Measurements from ENCODE around the gene RPS6KA2.
A peak's percentile ranks its signal among the peaks of the same experiment; 100 is the strongest.
"Not testable (repeated sequence)": the region's sequence is repeated elsewhere in the genome, so short reads cannot be mapped to it uniquely, and the experiment has no call there.

The RPS6KA2 gene

DNA sequence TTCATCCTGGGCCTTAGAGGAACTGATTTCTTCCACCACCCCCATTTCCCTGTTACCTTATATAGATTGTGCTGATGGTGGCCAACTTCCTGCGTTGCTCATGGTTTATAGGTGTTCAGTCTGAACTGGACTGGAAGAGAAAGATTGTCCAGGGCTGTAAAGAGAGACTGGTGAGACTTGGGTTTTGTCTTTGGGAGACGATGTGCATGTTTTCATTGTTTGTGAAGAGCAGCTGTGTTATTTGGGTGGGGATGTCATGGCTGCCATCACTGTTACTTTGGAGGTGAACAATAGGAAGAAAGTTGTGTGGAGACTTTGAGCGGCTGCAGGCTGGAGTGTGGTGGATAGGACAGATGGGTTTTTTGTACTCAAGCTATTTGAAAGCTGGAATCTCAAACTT is 228.7 kb downstream of the RPS6KA2 start:
- no peak for DNase-seq (ENCODE audit: low read depth in 2 of 2)

DNA sequence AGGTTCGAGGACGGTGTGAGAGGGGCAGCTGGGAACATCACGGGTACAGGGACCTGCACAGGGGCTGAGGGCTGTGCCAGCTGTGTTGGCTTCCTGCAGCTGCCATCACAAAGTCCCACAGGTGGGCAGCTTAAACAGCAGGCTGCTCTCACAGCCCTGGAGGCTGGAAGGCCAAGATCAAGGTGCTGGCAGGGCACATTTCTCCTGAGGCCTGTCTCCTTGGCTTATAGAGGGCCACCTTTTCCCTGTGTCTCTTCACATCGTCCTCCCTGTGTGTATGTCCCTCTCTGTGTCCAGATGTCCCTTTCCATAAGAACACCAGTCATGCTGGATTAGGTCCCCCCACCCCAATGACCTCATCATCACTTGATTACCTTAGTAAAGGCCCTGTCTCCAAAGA is 229.2 kb downstream of the RPS6KA2 start:
- DNase-seq (ENCODE audit: low read depth in 2 of 2) = no peak

DNA sequence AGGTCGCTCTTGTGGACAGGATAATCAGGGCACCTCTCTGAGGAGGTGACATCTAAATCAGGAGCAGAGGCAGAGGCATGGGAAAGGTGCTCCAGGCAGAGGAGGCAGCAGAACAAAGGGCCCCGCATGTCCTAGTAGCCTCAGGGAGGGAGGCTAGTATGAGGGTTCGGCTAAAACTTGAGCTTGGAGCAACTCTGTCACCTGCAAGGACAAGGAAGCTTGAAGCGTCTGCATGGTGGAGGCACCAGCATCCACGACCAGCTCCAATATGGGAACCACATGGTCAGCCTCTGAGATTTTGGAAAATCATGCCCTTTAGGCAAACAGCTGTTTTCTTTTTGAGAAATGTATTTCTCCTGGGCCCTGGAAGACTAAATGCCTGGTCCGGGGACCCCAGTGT is 231.3 kb downstream of the RPS6KA2 start:
- DNase-seq (ENCODE audit: low read depth in 2 of 2) = no peak

DNA sequence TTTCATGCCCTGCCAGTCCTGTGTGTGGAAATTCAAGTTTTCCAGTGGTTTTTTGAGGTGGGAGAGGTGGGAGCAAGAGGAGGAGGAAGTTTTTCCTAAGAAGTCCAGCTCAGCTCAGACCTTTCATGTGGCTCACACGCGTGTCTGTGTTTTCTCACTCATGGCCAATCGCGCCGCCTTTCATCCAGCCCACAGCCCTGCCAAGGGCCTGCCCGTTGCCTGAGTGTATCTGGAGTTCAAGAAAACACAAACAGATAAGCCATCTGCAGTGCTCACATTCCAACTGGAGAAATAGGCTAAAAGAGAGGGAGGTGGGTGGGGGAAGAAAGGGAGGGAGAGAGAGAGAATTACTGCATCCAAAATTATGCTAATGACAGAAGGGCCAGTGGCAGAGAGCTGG is 231.7 kb downstream of the RPS6KA2 start:
- DNase-seq (ENCODE audit: low read depth in 2 of 2) = no peak

DNA sequence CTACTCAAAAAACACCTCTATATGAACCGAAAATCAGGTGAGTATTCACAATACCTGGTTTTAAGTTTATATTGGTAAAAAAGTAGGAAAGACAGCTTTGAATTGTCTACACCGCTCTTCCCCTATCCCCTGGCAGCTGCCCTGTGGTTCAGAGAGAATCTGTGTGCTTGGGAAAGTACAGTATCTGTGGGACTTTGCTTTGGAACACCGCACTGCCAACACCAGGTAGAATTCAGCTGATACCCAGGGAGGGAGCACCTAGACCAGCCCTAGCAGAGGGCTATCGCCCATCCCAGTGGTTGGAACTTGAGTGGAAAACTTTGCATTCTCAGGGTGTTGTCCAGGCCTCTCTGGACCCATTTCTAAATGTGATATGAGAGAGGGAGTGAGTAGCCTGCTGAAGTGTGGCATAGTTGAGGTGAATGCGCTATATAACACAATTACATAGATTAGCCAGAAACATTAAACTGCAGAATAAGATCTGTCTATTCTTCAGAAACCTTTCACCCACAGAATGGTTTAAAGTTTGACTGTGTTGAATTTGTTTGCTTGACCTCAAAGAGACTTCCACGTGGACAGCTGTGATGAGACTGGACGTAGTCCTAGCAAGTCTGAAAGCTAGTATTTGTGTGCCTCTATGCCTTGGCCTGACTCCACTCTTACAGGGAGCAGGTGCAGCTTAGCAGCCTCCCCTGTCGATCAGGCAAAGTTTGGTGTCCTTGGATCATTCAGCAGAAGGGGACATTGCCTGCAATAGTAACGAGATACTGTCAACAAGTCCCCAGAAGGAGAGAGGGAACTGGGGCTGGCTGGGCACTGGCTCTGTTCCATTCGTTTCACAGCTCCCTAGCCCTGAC is 232.8 kb downstream of the RPS6KA2 start:
- no peak for DNase-seq (ENCODE audit: low read depth in 2 of 2)

DNA sequence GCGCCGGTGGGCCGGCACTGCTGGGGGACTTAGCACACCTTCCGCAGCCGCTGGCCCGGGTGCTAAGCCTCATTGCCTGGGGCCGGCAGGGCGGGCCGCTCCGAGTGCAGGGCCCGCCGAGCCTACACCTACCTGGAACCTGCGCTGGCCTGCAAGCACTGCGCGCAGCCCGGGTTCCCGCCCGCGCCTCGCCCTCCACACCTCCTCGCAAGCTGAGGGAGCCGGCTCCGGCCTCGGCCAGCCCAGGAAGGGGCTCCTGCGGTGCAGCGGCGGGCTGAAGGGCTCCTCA is 233.6 kb downstream of the RPS6KA2 start:
- DNase-seq (ENCODE audit: low read depth in 2 of 2) = no peak

DNA sequence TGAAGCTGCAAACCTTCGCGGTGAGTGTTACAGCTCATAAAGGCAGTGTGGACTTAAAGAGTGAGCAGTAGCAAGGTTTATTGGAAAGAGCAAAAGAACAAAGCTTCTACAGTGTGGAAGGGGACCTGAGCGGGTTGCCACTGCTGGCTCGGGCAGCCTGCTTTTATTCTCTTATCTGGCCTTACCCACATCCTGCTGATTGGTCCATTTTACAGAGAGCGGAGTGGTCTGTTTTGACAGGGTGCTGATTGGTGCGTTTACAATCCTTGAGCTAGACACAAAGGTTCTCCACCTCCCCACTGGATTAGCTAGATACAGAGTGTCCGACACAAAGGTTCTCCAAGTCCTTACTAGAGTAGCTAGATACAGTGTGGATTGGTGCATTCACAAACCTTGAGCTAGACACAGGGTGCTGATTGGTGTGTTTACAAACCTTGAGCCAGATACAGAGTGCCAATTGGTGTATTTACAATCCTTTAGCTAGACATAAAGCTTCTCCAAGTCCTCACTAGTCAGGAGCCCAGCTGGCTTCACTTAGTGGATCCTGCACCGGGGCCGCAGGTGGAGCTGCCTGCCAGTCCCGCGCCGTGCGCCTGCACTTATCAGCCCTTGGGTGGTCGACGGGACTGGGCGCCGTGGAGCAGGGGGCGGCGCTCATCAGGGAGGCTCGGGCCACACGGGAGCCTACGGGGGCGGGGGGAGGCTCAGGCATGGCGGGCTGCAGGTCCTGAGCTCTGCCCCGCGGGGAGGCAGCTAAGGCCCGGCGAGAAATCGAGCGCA is 234.1 kb downstream of the RPS6KA2 start:
- DNase-seq (ENCODE audit: low read depth in 2 of 2) = not testable (repeated sequence)

DNA sequence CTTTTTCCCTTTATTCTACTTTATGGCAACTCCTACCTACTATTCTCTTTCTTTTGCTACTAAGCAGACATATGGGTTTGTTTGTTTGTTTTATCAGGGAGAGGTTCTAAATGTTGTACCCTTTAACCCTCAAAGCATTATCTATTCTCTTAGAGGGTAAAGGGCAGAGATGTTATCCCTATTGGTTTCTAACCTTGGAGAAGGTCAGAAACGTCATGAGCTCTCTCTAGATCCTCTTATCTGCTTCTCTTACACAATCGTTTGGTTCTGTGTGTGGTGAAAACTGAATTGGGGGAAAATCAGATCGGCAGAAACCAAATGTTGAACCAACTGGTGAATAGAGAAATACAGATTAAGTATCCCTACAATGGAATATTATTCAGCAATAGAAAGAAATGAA is 237.9 kb downstream of the RPS6KA2 start:
- no peak for DNase-seq (ENCODE audit: low read depth in 2 of 2)

DNA sequence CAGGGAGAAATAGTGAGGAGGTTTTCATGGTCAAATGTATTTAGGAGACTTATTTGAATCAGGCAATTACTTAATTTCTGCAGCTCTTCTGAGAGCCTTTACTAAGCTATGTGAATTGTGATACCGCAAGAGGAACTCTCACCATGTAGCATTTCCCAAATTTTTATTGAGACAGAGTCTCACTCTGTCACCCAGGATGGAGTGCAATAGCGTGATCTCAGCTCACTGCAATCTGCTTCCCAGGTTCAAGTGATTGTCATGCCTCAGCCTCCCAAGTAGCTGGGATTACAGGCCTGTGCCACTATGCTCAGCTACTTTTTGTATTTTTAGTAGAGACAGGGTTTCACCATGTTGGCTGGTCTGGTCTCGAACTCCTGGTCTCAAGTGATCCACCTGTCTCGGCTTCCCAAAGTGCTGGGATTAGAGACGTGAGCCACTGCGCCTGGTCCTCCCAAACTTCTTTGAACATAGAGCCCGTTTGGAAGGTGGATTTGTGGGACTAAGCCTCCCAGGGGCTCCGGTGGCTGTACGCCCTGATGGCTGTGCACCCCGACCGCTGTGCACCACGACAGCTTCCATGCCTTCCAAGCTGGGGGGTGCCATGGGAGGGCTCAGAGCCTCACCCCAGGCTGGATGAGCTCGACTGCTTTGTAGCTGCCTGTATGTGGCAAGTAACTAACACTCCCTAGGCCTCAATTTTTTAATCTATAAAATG is 238.6 kb downstream of the RPS6KA2 start:
- DNase-seq (ENCODE audit: low read depth in 2 of 2) = no peak

DNA sequence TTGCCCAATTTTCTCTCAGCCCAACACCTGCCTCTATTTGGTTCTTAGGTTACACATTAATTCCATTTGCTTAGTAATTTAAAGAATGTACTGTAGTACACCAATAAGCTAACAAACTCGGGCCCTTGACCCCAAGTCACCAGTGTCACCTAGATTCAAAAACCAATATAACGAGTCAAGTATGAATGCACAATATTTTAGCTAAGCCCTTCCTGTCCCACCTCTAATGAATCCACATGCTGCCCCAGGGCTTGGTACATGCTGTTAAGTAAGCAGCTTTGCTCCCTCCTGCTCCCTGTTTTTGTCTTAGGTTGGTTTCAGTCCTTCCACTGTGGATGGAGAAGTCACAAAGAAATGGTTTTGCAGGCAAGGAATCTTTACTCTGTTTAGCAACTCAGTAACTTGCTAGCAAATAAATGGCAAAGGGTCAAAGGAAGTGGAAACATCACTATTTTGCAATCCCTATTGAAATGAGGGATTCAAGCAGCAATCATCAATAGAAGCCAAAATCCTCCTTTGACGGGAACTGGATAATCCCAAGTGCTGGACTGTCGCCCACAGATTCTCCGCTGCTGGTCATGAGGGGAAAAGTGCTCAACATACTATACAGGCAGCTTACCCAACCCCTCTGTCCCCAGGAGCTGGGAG is 239.3 kb downstream of the RPS6KA2 start:
- DNase-seq (ENCODE audit: low read depth in 2 of 2) = no peak

DNA sequence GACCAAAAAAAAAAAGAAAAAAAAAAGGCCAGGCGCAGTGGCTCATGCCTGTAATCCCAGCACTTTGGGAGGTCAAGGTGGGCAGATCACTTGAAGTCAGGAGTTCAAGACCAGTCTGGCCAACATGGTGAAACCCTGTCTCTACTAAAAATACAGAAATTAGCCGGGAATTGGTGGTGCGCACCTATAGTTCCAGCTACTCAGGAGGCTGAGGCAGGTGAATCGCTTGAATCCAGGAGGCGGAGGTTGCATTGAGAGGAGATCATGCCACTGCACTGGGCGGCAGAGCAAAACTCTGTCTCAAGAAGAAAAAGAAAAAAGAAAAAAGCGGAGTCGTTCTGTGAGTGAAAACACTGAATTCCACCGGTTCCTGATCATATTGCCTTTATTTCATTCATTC is 240.0 kb downstream of the RPS6KA2 start:
- not testable (repeated sequence) for DNase-seq (ENCODE audit: low read depth in 2 of 2)

DNA sequence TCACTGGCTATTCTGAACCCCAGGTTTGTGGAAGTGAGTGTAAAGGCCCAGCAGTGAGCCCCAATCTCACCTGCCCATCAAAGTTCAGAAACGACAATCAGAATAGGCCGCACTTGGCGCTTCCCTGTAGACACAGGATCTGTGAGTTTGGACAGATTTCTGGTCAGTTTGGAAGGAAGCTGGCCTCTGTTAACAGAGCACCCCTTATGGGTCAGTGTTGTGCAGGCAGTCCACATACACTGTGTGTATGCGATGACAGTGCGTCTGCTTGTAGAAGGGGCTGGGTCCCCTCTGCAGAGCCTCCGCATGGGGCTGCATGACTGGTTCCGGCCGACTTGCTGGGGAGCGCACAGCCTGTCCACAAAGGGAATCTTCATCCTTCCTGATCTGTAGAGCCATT is 240.9 kb downstream of the RPS6KA2 start:
- DNase-seq (ENCODE audit: low read depth in 2 of 2) = no peak

DNA sequence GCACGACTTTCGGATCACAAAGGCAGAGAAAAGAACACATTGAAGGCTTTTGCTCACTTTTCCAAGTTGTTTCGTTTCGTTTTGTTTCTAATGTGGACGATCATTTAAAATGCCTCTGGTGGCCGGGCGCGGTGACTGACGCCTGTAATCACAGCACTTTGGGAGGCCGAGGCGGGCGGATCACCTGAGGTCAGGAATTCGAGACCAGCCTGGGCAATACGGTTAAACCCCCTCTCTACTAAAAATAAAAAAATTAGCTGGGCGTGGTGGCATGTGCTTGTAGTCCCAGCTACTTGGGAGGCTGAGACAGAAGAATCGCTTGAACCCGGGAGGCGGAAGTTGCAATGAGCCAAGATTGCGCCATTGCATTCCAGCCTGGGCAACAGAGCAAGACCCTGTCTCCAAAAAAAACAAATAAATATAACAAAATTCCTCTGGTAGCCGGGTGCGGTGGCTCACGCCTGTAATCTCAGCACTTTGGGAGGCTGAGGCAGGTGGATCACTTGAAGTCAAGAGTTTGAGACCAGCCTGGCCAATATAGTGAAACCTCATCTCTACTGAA is 243.2 kb downstream of the RPS6KA2 start:
- peak in 1 of 2 donors; percentile 1 for DNase-seq (ENCODE audit: low read depth in 2 of 2)

DNA sequence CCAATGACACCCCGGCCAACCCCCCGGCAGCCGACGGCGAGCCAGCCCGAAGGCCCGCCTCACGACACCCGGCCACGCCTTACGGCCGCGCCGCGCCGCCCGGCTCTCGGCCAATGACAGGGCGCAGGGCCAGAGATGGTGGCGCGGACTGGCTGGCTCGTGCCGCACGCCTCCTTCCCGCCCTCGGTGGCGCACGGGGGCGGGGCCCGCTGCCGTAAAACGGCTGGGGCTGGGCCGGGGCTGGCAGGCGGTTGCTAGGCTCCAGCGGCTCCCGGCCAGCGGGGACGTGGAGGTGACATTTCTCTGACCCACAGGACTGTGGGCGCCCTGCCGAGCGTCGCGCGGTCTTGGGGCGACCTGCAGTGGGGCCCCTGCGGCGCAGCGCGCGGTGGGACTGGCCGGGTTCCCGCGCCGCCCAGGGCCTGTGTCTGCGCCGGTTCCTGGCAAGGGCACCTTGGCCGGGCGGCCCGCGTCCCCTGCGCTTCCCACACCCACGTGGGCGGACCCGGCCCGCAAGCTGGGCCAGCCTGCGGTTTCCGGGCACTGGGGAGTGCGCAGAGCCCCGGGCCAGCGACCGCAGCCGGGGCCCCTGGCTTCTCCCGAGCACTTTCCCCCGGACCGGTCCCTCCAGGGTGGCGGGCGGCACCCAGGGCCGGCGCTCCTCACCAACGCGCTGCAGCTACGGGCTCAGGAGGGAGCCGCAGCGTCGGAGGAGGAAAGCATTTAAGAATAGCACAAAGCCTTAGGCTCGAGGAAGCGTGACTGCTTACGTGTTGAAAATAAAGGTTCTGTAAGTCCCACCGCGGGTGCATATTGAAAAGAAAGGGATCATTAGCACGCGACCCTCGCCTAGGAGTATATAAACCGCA is 243.9 kb downstream of the RPS6KA2 start, which contains the start of gene MPC1:
Gene MPC1 (minus strand): TSS at position 8 of the 869 bp plus-strand sequence. CDS start 64 bp downstream, outside the sequence.
- peak; percentile 84 to 86 for DNase-seq (ENCODE audit: low read depth in 2 of 2)

DNA sequence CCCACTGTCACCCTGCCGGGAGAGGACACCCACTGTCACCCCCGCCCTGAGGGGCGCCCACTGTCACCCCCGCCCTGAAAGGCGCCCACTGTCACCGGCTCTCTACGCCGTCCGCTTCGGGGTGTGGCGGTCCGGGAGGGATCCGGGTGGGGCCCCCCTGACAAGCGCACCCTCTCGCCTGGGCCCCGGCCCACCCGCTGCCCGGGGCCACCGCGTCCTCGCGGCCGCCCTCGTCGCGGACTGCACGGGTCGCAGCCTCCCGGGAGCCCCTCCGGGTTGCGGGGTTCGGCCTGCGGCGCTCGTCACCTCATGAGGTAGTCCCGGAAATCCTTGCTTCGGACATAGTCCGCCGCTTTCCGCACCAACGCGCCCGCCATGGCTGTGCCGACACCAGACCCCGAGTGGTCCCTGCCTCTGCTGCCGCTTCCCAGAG is 244.5 kb downstream of the RPS6KA2 start:
- DNase-seq (ENCODE audit: low read depth in 2 of 2) = no peak

DNA sequence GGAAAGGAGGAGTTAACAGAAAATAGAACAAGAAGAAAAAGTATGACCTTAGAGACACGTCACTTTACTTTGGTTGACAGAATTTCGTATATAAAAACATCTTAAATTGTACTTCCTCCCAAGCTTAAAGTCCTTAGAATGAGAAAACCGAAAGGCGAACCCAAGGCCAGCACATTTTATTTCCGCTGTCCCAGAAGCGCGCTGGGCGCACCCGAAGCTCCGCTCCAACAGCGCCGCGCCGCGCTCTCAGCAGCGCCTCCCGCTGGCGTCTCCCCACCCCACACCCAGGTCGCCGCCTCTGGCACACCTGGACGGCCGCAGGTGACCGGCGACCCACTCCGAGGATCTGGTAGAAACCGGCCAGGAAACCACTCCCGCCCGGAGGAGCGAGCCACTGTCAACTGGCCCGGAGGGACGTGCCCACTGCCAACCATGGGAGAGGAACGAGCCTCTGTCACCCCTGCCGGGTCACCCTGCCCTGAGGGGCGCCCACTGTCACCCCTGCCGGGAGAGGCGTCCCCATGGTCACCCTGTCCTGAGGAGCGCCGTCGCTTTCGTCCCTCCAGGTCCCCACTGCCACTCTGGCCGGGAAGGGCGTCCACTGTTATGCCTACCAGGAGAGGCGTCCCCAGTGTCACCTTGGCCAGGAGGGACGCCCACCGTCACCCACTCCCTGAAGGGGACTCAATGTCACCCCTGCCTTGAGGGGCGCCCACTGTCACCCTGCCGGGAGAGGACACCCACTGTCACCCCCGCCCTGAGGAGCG is 245.1 kb downstream of the RPS6KA2 start:
- peak; percentile 14 to 31 for DNase-seq (ENCODE audit: low read depth in 2 of 2)

DNA sequence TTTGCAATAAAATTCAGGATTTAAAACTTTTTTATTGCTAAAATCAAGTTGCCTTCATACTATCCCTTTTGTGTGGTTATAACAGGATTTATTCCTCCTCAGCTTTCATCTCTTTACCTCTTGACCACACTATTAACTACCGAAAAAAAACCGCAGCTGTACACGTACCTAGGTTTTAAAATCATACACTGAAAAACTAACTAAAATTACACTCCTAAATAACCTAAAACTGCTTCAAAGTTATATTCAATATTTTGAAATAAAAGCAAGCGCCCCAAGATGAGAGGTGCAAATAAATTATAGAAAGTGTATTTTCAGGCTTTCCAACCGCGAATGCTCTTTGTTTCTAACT is 245.7 kb downstream of the RPS6KA2 start:
- DNase-seq (ENCODE audit: low read depth in 2 of 2) = no peak

DNA sequence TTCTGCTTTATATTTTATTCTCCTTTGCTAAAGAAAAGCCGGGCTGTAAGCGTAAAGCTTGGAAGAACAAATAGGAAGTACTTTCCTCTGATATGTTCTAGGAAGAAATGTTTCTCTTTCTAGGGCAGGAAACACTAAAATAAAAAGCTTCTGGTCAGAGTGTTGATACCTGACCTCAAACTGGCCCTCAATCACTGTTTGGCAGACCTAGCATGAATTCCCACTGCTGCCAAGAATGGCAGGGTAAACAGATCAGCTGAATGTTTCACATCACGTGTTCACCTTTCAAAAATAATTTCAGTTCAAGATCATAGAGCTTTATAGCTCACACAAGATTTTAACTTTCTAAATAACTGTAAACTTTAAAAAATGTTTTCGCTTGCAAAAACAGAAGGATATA is 247.3 kb downstream of the RPS6KA2 start:
- no peak for DNase-seq (ENCODE audit: low read depth in 2 of 2)

DNA sequence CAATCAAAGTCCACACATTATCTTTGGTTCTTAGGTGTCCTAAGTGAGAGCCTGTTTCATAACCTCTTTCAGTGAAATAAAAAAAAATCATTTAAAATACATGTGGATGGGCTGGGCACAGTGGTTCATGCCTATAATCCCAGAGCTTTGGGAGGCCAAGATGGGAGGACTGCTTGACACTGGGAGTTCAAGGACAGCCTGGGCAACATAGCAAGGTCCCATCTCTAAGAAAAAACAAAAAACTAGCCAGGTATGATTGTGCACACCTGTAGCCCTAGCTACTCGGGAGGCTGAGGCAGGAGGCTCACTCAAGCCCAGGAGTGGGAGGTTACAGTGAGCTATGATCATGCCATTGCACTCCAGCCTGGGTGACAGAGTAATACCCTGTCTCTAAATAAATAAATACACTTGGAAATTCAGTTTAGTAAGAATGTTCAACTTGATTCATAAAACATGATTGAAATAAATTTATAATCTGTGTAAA is 247.9 kb downstream of the RPS6KA2 start:
- DNase-seq (ENCODE audit: low read depth in 2 of 2) = no peak

DNA sequence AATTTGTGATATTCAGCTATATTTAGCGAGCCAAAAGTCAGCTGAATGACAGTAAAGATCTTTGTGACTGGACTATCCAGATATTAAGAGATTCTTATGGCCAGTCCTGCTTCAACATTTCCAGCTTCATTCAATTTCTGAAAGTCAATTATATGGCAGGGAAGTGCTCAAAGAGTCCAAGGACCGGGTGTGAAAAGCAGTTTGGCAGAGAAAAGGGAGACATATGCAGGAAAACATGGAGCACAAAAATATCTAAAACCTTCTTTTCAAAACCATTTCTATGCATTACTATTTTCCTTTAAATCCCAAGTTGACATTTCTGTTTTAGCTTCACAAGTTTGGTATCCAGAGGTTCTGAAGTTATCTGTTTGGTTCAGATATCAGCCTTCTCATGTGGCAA is 249.3 kb downstream of the RPS6KA2 start:
- DNase-seq (ENCODE audit: low read depth in 2 of 2) = no peak
